HG03159 (cell line): ENCODE data around the gene UGT1A9.
A peak's percentile ranks its signal among the peaks of the same experiment; 100 is the strongest.

Experiments used
- ATAC-seq: cut with Tn5 transposase; IDR thresholded peaks from one replicate; pipeline ENCODE4 v1.9.1; 2021; ENCODE audit warnings: mild to moderate bottlenecking, moderate library complexity; ENCODE audit not compliant: unreplicated experiment

UGT1A9 gene

DNA sequence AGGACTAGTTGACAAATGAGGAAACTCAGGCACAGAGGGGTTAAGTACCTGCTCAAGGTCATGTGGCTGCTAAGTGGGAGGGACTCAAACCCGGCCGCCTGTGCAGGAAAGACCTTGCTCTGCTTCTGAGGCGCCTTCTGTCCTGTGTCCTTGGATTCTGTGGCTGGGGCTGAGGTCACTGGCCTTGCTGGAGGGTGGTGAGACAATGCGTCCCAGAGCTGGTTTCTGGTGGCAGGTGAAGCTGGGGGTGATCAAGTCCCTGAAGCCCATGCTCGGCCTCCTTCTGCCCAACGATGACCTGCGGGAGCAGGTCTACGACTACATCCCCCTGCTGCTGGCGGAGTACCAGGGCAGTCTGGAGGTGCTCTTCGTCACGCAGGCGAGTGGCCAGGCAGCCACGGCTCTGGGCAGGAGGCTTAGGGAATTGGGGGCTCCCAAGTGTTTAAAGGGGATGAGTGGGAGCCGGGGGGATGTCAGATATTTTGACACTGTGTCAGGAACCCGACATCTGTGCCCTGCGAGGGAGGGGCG lies 122.5 kb downstream of the UGT1A9 start:
- ATAC-seq = no peak

DNA sequence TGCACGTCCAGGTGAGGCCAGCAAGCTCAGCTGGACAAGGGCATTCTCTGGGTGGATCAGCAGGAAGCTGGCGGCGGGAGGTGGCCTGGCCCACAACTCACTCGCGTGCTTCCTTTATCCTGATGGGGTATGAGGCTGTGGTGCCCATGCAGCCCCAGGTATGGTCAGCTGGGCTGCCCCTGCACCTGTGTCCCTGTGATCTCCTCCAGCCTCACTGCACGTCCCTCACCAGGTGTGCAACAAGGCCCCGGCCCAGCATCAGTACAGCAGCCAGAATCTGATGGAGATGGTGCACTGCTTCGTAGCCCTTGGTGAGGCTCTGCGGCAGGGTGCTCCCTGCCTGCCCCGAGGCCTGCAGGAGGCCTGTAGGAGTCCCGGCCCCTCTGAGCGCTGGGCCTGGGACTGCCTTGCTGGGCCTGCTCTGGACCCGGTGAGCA lies 124.1 kb downstream of the UGT1A9 start:
- ATAC-seq = no peak

DNA sequence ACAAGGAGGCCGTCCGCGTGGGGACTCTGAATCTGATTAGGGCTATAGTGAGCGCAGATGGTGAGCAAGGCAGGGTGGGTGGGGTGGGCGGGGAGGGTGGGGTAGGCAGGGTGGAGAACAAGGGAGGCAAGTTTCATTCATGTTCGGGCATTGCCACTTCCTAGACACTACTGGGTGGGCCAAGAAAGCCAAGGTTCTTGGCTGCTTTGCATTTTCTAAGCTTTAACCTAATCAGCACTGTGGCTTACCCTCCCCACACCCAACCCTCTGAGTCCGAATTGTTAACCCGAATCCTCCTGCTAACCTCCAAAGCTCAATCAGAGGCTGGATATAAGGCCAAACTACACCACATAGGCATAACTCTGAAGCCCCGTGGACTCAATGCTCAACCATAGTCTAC lies 124.6 kb downstream of the UGT1A9 start:
- no peak for ATAC-seq

DNA sequence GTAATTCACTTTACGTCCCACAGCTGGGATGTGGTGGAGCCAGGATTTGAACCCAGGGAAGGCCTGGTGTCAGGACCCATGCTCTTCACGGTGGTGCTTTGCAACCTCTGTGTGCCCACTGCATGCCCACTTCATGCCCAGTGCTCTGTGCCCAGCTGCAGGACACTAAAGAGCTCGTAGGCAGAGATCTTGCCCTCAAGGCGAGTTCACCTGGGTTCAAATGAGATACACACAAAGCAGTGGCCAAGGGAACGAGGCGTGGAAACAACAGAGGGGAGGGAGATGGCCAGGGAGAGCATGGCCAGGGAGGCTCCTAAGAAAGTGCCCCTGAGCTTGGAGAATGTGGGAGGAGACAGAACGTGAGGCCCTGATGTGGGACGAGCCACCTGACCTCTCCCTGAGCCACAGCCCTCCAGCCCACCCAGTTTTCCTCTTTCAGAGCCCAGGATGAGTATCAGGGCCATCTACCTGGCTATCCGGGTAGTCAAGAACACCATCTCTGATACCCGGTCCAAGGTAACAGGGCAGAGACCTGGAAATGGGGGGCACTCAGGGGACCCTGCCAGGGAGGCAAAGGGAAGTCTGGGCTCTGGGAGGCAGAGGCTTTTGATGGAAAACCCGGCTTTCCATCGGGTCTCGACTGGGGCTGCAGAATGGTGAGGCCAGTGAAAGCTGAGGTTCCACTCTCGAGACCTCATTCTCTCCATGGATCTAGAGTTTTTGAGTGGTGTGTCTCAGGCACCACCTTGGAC lies 126.8 kb downstream of the UGT1A9 start:
- ATAC-seq = no peak

DNA sequence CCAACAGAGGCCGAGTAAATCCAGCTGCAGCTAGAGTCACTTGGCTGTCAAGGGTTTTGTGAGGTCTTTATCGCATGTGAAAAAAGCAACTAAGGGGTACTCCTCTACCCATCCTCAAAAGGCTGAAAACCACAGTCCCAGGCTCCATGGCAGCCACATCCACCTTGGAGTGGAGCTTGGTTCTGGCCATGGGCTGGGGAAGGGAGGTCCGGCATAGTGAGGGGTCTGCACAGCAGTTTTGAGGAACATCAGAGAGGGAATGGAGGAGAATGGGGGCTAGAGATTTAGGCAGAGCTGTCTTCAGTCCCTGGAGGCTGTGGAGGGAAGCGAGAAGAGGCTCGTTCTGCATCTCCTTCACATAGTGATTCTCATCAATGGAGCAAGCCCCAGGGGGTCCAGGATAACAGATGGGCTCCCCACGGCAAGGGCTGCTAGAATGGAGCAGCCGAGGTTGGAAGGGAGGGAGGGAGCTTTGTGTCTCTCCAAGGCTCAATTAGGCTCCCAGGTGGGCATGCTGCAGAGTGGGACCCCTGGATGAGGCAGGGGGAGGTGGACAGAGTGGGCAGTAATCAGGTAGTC lies 127.5 kb downstream of the UGT1A9 start:
- ATAC-seq = no peak

DNA sequence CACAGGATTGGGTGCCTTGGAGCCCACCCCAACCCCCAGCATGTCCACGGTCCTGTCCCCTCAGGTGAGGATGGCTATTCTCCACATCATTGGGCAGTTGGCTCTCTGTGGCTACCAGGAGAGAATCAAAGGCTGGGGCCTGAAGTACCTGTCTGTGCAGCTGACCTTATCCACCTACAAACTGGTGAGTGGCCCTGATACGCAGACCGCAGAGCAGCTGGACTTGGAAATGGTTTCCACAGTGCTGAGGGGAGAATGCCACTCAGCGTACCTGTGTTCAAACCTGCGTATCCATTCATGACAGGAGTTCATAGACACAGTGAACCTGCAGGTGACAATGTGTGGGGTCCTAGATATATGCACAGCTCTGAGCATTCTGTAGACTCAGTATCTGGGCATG lies 128.0 kb downstream of the UGT1A9 start:
- ATAC-seq = no peak

DNA sequence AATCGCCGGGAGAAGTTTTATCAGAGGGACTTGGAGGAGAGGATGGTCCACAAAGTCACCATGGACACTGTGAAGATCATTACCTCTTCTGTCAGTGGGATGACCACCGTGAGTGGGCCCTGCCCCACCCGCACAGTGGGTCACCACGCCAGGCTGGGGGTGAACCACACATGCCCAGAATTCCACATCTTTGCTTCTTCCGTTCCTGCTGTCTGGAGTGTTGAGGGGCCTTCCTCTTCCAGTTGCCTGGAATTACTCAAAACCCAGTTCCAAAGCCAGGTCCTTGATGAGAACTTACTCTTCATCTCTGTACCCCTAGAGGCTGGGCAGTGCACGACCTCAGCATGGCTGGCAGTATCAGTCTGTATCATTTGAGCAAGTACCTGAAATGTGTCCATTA lies 128.5 kb downstream of the UGT1A9 start:
- ATAC-seq = no peak

DNA sequence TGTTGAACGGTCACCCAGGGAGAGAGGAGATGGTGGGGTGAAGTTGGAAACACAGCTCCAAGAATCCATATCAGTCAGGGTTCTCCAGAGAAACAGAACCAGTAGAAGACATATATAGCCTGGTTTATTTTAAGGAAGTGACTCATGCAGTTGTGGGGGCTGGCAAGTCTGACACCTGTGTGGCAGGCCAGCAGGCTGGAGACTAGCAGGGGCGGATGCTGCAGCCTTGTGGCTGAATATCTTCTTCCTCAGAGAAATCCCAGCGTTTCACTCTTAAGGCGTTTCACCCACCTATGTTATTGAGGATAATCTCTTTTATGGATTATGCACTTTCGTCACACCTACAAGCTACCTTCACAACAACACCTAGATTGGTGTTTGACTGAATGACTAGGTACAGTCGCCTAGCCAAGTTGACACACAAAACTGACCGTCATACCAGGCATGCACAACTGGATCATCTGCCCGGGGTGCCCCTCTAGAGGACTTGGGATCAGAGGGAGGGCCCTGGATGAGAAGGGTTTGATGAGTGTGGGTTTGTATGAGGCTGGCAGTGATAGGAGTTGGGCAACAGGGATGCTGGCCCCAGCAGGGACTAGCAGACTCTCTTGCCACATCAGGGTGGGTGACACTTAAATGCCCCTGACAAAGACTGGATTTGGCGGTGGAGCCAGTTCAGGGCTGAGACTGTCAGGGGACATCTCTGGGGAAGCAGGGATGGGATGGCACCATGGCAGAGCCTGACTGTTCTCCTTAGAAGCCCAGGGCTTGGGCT lies 129.8 kb downstream of the UGT1A9 start:
- ATAC-seq = peak; percentile 50

DNA sequence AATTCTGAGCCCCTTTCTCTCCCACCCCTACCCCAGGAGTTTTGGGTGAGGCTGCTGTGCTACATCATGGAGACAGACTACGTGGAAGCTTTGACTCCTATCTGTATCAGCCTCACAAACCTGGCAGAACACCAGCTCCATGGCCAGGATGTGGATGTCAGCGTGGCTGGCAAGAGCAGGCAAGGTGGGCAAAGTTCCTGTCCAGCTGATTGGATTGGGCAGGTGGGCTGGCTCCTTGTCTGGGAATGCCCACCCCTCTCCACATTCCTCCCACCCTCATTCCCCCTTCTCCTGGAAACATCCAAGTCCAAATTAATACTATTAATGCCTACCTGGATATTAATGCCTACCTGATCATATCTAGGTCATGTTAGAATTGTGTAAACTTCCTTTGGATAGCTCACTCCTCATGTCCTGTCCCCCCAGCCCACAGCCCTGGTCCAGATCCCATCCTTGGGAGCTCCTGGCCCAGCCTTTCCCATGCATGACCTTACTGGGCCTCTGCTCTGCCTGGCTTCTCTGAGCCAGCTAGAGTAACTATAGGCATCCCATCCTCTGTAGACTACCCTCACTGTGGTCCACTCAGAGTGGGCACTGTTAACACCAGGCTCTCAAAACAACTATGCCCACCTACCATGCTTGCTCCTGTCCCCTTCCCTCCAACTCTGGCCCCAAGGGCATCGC lies 130.6 kb downstream of the UGT1A9 start:
- ATAC-seq = no peak

DNA sequence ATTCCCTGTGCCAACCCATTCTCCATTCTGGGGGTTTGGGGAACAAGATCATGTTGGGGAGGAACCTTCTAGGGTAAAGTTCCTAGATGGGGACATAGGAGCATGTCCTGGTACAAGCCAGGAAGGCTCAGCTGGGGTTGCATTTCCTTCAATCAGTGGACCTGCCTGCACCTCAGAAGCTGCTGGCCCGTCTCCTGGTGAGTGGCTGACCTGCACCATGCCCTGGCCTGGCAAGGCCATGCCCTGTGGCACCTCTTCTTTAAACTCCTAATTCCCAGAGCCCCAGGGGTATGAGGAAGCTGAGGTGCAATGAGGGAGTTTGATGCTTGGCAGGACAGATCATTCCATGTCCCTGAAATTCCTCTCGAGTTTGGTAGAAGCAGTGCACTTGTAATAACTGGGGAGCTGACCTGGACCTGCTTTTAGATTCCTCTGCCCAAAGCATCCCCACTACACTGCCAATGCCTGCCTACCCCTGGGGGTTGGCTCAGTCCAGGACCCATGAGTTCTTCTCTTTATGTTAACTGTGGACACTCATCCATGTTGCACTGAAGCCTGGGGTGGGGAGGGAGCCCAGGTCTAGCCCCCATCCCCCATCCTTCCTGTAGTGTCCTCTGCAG lies 131.7 kb downstream of the UGT1A9 start:
- ATAC-seq = no peak

DNA sequence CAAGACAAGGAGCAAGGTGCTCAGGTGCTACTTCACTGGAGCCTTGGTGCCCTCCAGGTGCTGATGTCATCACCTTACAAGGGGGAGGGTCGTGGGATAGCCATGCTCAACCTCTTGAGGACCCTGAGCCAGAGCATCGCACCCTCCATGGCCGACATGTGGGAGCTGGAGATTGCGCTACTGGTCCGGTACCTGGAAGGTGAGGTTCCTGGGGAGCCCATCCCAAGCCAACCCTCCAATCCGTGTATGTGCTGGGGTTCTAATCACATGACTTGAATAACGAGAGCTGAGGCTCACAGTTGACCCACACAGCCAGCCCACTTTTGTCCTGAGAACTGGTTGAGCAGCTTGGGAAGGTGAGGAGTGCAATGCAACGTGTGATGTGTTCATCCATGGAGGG lies 132.3 kb downstream of the UGT1A9 start:
- no peak for ATAC-seq

DNA sequence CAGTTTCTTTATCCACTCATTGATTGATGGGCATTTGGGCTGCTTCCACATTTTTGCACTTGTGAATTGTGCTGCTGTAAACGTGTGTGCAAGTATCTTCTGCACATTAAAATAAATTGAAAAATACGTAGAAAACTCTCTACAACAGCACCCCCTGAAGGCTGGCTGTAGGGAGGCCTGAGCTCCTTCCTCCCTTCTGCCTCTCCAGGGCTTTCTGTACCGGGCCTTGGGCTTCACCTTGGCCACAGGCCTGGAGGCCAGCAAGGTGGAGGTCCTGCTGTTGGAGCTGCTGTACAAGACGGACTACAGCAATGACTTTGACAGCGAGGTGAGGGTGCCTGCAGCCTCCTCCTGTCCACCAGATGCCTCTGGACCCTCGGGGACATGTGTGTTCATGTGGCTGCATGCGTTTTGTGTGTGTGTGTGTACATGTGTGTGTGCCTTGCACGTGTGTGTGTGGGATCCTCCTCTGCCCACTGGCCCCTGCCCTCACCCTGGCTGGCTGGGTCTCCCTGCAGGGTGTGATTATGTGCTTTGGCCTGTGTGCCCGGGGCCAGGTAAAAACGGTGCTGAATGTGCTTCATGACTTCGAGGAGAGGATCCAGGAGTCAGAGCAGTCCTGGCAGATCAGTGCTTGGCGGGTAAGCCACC lies 135.6 kb downstream of the UGT1A9 start:
- ATAC-seq = no peak

DNA sequence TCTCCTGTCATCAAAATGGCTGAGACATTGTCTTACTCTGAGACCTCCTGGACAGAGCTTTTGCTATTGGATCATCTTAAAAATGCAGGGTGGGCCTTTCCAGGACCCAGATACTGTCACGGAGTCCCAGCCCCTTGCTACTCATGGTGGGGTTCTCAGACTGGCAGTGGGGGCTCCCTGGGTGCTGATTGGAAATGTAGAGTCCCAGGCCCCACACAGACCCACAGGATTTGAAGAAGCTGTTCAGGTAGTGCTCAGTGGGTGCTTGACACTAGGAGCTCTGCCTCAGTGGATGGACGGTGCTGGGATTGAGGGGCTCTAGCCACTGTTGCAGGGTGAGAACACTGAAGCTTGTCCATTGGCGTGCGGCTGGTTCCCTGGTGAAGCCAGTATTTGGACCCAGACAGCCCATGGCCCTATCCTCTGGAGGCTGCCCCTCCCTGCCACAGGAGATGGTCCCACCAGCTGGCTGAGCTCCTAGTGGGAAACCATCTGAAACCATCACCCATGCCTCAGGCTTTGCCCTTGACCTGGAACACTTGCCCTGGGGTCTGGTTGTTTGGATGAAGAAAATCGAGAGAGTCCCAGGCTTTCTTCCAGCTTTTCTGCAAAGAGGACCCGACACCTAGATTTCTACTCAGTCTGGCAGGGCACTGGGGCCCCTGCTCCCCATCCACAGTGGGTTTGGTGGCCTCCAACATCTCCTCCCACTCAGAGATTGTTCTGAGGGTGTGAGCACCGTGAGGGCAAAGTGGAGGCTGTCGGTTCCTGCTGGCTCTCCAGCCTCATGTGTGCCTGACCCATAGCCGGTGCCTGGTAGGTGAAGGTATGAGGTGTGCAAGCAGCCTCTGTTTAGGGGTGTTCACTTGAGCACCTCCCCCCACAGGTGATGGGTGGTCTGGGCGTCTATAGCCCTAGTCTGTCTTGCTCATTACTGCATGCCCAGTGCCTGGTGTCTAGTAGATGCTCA lies 136.6 kb downstream of the UGT1A9 start:
- ATAC-seq = no peak

DNA sequence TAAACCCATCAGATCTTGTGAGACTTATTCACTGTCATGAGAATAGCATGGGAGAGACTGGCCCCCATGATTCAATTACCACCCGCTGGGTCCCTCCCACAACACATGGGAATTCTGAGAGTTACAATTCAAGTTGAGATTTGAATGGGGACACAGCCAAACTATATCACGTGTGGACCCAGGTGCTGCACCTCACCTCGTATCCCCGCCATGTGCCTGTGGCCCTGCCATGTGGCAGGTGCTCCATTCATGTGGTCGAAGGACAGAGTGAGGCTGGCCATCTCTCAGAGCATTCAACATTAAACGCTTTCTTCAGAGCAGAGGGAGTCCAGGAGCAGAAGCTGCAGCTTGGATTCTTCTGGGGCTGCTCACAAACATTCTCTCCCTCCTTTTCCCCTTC lies 138.7 kb downstream of the UGT1A9 start:
- ATAC-seq = no peak

DNA sequence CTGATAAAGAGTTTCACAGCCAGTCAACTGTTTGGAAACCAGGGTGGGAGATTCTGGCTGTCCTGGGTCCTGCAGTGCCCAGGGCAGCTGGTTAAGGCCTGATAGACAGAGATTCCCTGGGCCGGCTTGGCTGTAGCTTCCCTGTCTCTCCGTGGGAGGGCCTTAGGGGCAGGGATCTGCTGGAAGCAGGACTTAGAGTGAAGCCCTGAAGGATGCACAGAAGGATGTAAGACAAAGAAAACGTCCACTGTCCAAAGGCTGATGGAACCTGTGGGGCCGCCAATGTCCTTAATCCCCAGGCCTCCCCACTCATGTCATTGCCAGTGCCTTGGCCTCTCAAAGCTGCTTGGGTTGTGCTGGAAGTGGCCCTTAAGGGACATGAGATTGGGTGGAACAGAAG lies 139.4 kb downstream of the UGT1A9 start:
- no peak for ATAC-seq

DNA sequence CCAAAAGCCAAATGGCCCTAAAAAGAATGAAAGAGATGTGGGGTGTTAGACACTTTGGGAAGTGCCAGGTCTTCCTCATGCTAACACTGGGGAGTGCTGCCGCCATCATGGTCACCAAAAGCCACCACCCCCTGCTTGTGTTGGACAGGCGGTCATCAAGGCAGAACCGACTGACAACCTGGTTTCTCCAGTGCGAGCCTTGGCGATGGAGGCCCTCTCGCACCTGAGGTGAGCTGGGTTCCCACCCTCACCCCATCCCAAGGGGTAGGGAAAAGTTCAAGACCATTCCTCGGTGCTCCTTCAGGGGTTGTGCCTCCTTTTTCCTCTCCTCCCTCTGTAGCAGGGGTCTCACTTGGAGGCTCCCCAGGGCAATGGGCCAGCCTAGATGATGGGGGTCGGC lies 140.0 kb downstream of the UGT1A9 start:
- no peak for ATAC-seq

DNA sequence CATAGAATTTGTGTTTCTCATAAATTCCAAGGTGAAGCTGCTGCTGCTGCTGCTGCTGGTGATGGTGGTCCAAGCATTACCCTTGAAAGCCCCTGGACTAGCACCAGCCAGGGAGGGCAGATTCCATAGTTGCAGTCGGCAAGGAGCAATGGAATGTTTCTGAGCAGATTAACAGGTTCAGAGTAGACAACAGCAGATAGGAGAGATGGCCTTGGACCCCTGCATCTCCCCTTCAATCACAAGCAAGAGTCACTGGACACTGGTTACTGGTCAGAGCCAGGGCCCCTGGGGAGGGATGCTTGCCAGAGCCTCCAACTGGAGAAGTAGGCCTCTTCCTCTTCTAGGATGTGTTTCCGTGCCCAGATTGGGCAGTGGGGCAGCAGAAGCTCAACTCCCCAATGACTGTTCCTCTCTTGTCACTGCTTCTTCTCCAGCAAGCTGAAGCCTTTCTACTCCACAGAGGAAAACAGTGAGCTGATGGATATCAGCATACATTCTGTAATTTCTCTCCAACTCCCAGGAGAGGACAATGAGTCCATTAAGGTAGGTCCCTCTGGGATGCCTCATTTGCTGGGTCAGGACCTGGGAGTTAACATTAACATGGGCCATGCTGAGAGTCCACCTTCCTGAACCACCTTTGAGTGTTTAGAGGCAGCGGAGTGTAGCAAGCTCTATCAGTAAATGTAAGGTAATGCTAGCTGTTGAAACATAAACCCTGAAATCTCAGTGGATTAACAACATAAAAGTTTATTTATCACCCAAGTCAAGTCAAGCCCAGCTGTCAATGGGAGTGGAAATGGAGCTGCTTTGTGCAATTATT lies 141.7 kb downstream of the UGT1A9 start:
- no peak for ATAC-seq
